GM19463 (cell line): ENCODE measurements around the gene GPN3.
"Not testable (repeated sequence)": the region's sequence is repeated elsewhere in the genome, so short reads cannot be mapped to it uniquely, and the experiment has no call there.

Experiments
- ATAC-seq: cut with Tn5 transposase; IDR thresholded peaks from one replicate; pipeline ENCODE4 v1.9.1; 2021; ENCODE audit warnings: mild to moderate bottlenecking, moderate library complexity; ENCODE audit not compliant: unreplicated experiment

GPN3 gene

DNA sequence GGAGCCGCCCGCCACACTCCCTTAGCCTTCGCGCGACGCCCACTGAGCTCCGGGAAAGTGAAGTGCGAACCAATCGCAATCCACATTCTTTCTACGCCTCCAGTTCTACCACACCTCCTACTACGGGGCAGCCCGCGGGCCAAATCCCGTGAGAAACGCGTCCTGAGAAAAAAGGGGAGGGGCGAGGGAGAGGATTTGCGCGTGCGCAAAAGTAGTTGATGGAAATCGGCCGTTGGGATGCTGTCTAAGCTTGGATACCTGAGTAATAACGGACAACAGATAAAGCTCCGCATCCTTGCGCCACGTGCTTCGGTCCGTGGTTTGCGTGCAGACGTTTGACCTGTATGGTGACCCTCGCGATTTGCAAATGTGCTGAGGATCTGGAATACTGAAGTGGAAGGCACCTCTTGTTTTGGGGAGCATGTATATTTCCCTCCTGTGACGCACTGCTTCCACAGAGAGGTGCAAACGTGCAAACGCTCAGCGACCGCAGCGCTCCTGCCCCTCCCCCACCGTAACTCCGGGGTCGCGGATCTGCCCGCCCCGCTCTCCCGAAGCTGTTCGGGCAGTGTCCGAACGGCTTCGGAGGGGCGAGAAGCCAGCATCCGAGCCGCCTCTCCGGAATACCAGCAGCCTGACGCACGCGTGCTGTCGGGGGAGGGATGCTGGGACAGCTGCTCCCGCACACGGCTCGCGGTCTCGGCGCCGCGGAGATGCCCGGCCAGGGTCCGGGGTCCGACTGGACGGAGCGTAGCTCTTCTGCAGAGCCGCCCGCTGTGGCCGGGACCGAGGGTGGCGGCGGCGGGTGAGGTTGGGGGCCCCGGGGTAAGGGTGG lies at the start of gene GPN3, which contains the start of gene FAM216A:
Gene GPN3 (minus strand): TSS at position 44 of the 835 bp plus-strand sequence. CDS start 54 bp downstream, outside the sequence.
Gene FAM216A (plus strand): TSS at position 632 of the 835 bp plus-strand sequence. CDS start 31 bp downstream, at position 663.
- ATAC-seq = peak; percentile 73

DNA sequence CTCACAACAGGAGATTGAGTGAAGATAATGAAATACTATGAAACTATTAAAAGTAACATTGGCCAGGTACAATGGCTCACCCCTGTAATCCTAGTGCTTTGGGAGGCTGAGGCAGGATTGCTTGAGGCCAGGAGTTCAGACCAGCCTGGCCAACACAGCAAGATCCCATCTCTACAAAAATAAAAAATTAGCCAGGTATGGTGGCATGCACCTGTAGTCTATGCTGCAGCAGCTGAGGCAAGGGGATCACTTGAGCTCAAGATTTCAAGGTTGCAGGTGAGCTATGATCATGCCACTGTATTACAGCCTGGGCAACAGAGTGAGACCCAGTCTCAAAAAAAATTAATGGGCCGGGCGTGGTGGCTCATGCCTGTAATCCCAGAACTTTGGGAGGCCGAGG lies 48.9 kb upstream of the GPN3 start:
- ATAC-seq = no peak

DNA sequence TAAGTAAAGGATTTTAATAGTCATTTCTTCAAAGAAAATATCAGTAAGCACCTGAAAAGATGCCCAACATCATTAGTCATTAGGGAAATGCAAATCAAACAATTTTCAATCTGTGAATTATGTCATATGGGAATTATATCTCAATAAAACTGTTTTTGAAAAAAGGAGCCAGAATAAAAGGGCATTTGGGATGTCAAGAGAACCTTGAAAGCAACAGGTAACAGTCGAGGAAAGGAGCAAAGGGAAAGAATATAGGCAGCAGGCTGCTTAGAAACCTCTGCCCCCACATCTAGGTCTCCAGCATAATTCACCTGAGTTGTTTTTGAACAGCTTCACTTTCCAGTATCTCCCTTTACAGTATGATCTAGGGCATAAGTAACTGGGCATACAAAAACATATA lies 46.3 kb upstream of the GPN3 start:
- ATAC-seq = no peak

- ATAC-seq = no peak
Observed at GRCh38 chr12:110513842-110514241, 45.8 kb upstream of the GPN3 start.

DNA sequence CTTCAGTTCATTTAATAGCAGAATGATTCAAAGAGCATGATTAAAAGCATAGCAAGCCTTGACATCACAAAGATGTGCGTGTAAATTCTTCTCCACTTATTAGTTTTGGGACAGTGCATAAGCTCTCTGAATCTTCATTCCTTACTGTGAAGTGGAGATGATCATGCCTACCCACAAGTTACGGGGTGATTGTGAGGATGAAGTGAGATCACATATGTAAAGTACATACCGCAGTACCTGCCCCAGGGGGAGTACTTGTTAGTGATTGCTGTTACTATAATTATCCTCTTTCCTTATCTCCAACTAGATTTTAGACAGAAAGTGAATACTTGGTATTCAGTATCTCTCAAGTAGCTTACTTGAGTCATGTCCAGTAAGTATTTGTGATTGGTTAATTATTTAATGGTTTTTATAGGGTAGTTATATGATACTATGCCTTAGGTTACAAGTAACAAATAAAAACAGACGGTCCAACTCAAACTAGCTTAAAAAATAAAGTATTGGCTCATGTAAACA lies 40.1 kb upstream of the GPN3 start:
- ATAC-seq = no peak

DNA sequence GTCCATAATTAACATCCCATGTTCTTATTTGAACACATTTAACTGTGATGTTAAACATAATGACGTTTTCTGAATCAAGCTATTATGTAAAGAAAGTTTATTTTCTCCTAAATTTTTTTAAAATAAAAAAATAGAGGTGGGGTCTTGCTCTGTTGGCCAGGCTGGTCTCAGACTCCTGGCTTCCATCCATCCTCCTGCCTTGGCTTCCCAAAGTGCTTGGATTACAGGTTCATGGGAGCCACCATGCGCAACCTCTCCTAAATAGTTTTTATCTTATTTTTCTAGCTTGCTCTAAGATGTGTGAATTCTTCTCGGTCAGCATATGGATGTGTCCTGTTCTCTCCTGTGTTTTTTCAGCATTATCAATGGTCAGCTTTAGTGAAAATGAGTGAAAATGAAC lies 37.3 kb upstream of the GPN3 start:
- no peak for ATAC-seq

DNA sequence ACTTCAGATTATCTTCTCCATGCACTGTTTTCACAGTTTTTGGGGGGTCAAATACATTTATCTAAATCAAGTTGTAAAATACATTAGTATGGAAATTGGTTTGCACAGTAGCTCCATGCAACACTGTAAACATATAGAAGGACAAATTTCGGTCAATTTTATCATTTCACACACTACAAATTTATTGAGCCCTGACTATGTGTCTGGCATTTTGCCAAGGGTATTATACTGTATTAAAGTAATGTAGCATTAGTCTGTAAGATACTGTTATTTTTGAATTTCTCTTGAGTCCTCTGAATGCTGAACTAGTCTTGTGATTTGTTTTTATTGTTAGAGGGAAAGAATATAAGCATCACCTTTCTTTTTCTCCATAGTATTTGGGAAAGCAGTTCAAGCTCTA lies 35.4 kb upstream of the GPN3 start:
- no peak for ATAC-seq

DNA sequence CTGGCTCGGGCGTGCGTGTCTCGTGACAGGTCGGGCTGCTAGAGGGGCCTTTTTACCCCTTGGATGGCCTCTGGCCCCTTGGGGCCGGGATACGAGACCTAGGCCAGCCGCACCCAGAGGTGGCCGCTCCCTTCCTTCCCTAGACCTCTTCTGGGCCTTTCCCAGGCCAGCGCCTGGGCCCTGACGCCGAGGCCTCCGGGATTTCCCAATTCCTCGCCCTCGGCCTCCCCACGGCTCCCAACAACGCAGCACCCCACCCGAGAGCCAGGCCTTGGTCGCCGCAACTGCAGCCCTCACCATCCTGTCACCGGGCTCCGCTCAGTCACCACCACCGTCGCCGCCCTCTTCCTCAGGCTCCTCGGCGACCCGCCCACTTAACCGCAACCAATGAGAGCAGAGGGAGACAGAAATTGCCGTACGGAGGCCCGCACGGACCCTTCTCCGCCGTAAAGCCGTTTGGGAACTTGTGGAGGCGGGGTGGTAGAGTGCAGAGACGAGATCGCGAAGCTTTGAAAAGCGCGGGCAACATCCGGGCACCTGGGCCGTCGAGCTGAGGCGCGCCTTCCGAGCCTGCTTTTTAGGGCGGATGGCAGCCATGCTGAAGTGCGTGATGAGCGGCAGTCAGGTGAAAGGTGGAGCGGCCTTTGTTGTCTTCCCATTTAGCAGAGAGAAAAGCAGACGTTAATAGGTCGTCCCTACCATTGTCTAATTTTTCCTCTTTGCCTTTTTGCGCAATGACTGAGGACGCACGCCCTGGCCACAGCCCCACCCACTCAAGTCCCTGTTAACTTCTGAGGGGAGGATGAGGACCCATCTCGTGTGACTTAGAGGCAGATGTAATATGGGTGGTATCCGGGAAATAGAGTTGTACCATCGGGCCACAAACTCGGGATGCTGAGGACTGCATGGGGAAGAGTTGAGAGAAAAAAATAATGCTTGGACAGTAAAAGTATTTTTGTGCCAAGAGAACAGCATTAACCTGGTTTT lies 34.0 kb upstream of the GPN3 start, which contains the start of the genes RAD9B and VPS29:
Gene RAD9B (plus strand): TSS at position 580 of the 987 bp plus-strand sequence. CDS start 7 bp downstream, at position 587.
Gene VPS29 (minus strand): TSS at position 360 of the 987 bp plus-strand sequence. CDS start 60 bp downstream, at position 300.
- ATAC-seq = peak; percentile 93

GRCh38 chr12:110501399-110501751 lies 33.3 kb upstream of the GPN3 start:
- ATAC-seq = no peak

GRCh38 chr12:110498984-110499706 lies 31.1 kb upstream of the GPN3 start:
- no peak for ATAC-seq

DNA sequence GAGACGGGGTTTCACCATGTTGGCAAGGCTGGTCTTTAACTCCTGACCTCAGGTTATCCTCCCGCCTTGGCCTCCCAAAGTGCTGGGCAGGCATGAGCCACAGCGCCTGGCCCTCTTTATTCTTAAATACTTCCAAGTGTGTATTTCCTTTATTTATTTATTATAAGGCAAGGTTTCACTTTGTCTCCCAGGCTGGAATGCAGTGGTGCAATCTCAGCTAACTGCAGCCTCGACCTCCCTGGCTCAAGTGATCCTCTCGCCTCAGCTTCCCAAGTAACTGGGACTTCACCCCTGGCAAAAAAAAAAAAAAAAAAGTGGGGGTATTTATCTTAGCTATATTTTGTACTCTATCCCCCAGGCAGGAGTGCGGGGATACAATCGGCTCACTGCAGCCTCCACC lies 7.4 kb upstream of the GPN3 start:
- ATAC-seq = no peak

- ATAC-seq = no peak
Observed at GRCh38 chr12:110467847-110468213, 227 bp downstream of the GPN3 start.

DNA sequence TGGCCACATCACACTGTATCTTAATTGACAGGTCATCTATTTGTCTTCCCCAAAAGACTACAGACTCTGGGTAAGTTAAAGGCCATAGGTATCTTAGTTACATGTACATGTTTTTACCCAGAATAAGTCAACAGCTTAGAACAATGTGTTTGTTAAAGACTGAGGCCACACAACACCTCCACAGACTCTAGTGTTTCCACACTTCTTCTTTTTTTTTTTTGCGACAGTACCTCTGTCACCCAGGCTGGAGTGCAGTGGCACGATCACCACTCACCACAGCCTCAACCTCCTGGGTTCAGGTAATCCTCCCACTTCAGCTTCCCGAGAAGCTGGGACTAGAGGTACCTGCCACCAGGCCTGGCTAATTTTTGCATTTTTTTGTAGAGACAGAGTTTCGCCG lies 1.3 kb downstream of the GPN3 start:
- no peak for ATAC-seq

GRCh38 chr12:110465765-110466164 lies 2.3 kb downstream of the GPN3 start:
- ATAC-seq = not testable (repeated sequence)

DNA sequence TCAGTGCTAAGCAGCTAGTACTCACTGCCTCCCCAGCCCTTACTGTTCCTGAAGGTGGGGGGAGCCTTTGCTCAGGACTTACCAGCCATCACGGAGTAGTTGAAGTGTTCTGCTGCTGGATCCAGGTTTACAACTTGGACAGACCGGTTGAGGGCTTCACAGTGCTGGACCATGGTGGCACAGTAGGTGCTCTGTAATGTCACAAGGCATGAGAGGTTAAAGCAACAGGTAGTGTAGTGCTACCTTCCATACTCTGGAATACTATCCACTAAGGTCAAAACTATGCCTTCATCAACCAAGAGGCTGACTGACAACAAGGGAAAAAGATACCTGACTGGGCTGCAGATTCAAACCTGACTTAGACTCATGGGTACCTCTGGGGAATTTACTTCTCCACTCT lies 3.0 kb downstream of the GPN3 start:
- ATAC-seq = no peak

- not testable (repeated sequence) for ATAC-seq
Observed at GRCh38 chr12:110461189-110461588, 6.9 kb downstream of the GPN3 start.

DNA sequence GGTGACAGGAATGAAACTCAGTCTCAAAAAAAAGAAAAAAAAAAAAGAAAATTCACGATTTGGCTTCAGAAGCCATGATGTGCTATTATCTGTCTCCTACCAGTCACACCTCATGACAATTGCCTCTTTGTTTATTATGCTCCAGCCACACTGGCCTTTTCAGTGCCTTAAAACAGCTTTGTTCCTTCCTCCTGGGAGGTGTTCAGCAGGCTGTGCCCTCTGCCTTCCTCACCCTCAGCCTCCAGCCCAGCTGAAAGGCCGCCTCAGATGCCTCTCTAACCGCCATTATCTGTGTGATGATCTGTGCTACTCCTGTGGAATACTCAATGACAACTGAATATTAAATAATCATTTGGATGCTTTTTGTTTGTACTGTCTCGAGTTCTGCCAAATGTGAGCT lies 9.3 kb downstream of the GPN3 start:
- no peak for ATAC-seq

DNA sequence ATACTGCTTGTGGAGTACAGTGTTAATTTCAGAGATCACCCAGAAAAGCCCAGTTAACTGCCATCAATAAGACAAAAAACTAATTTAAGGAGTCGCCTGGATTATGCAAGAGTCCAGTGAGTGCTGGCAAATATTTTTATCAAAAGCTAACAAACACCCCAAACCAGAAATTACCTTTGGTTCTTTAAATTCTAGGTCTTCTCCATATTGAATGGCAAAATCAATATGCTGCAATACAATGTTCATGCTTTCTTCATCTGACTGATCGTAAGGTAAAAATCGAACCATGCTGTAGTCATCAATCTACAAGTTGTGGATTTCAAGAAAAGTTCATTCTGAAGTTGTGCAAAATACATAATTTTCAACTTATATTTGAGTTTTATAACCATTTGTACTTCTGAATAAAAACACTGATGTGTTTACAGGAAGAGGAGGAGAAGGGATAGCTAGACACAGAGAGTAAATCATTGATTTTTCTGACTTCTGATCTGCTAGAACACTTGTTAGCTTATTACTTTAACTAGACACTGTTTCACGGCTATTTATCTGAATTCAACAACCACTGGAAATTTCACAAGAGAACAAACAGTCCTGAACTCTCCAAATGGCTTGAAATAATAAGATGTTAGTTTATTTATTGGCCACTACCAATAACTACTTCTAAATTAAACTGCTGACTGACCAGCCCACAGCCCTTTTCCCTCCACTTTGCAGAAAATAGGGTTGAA lies 14.3 kb downstream of the GPN3 start:
- no peak for ATAC-seq

- no peak for ATAC-seq
Observed at GRCh38 chr12:110451263-110451662, 16.8 kb downstream of the GPN3 start.
